ENCODE data around the gene STUB1.
A peak's percentile ranks its signal among the peaks of the same experiment; 100 is the strongest.
"Not testable (repeated sequence)": the region's sequence is repeated elsewhere in the genome, so short reads cannot be mapped to it uniquely, and the experiment has no call there.

STUB1 gene

DNA sequence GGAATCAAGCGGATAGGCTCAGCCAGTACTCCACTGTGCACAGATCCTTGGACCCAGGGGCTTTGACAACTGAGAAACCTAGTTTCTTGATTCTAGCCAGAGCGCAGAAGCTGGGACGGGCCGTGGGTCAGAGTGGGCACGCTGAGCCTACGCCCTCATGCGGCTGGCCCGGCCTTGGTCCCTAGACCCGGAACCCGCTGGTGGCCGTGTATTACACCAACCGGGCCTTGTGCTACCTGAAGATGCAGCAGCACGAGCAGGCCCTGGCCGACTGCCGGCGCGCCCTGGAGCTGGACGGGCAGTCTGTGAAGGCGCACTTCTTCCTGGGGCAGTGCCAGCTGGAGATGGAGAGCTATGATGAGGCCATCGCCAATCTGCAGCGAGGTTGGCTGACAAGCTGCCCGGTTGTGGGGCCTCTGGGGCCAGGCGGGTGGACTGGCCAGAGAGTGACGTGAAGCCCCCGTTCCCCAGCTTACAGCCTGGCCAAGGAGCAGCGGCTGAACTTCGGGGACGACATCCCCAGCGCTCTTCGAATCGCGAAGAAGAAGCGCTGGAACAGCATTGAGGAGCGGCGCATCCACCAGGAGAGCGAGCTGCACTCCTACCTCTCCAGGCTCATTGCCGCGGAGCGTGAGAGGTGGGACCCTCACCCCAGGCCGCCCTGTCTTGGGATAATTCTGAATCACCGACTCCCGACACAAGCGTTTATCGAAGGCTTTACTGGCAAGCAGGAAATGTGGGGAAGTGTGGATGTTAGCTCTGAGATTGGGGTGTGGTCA lies 946 bp downstream of the STUB1 start:
- DNase-seq, result no peak

DNA sequence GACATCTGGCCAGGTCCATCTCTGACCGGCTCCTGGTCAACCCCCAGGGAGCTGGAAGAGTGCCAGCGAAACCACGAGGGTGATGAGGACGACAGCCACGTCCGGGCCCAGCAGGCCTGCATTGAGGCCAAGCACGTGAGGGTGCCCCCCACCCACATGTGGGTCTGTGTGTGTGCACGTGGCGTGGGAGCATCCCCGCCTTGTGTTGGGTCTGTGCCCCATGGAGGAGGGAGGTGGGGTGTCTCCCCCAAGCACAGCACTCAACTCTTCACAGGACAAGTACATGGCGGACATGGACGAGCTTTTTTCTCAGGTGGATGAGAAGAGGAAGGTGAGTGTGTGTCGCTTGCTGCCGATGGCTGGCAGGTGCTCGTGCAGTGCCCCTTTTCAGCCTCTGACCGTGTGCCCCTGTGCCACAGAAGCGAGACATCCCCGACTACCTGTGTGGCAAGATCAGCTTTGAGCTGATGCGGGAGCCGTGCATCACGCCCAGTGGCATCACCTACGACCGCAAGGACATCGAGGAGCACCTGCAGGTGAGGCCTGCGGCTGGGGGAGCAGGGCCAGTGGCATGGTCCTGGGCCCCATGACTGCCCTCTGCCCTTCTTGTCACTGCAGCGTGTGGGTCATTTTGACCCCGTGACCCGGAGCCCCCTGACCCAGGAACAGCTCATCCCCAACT lies 1.7 kb downstream of the STUB1 start:
- DNase-seq, result no peak

DNA sequence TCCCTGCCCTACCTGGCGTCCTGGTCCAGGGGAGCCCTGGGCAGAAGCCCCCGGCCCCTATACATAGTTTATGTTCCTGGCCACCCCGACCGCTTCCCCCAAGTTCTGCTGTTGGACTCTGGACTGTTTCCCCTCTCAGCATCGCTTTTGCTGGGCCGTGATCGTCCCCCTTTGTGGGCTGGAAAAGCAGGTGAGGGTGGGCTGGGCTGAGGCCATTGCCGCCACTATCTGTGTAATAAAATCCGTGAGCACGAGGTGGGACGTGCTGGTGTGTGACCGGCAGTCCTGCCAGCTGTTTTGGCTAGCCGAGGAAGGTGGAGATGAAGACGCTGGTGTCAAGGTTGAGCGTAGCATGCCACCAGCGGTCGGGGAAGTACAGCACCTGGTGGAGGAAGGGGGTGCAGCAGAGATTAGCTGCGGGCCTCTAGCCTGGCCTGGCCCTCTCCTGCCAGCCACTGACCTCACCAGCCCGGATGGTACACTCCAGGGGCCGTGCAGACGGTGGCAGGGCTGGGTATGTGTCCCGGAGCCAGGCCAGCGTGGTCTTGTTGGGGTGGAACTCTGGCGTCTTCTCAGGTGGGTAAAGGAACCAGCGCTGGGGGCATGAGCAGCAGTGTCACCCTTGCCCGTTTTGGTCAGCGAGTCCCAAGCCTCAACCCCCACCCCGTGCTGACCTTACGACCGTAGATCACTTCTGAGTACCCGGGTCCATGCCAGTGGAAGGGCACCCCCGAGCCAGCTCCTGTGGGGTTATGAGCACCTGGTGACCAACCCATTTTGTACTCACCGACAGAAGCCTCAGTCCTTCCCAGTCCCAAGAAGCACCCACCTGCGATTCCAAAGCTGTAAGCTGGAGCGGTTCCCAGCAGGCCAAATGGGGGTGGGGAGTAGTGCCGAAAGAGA lies 2.5 kb downstream of the STUB1 start:
- DNase-seq, result no peak

DNA sequence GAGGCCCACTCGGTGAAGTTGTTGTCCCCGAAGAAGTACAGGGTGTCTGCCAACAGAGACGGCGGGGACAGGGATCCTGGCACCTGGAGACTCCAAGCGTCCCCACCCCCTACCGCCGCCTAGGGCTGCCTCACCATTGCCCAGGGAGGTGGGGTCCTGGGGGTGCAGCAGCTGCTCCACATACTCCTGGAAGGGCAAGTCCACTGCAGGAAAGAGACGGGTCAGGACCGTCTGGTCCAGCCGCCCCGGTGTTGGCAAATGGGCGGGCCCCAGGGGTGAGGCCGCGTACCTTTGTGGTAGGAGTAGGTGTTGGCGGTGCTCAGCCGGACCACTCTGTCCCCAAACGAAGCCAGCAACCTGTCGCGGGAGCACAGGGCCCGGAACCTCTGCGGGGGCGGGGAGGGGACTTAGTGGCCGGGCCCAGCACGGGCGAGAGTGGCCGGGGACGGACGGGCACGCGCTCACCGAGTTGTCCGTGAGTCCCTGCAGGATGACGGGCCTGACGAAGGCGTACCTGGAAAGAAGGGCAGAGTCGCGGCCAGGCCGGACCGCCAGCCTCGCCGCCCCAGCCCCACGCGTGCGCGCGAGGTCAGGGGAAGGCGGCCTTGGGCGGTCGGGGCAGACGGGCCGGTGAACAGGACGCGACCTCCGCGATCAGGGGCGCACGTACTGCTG lies 3.3 kb downstream of the STUB1 start:
- no peak for DNase-seq

DNA sequence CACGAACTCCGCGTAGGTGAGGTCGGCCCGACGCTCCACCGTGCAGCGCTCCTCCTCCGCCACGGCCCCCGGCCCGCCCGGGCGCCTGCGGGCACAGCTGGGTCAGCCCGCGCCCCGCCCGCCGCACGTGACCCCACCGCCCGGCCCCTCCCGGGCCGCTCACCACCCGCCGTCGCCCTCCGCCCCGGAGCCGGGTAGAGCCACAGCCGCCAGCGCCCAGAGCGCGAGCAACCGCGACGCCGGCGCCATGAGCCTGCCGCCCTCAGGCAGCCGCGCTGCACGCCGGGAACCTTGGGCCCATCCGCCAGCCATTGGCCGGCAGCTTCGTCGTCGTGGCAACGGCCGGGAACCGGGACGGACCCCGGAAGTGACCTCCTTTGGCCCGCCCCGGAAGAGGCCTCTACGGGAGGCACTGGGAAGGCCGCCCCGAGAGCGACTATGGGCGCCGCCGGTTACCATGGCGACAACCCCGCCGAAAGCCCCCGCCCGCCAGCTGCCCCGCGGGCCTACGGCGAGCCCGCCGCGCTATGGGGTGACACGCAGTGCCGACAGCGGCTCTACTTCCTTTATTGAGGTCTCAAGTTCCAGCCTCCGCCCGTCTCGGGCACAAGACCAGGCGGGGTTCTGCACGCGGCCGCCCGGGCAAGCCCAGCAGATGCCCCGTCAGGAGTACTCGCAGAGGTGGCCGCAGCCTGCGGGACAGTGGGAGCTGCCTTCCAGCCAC lies 4.0 kb downstream of the STUB1 start, which contains the start of gene JMJD8:
Gene JMJD8 (minus strand): TSS at position 264 of the 724 bp plus-strand sequence. CDS start 15 bp downstream, at position 249.
- DNase-seq, result peak; percentile 93

DNA sequence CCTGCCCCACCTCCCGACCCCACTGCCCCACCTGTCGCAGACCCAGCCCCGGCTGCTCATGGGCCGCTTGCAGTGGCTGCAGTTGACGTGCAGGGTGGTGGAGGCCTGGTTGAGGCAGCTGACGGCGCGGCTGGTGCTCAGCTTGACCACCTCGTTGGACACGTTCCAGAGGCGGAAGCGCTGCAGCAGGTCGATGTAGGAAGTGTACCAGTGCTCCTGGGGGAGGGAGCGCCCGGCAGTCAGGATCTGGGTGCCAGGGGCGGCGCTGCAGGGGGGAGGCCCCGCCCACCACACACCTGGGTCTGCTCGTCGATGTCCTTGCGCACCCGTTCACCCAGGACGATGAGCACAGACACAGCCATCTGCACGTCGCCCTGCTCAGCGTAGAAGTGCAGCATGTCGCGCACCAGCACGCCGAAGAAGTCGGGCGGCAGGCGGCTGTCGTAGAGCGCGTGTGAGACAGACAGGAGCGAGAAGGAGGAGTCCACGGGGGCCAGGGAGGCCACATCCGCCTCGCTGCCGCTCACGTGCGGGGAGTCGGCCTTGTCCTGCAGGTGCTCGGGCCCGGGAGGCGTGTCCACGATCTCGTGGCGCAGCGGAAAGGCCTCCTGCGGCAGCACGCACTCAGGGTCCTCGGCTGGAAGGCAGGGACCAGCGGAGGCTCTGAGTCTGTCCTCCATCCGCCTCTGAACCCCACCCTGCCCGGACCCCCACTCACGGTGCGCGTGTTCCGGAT lies 4.9 kb downstream of the STUB1 start:
- DNase-seq, result peak; percentile 87

DNA sequence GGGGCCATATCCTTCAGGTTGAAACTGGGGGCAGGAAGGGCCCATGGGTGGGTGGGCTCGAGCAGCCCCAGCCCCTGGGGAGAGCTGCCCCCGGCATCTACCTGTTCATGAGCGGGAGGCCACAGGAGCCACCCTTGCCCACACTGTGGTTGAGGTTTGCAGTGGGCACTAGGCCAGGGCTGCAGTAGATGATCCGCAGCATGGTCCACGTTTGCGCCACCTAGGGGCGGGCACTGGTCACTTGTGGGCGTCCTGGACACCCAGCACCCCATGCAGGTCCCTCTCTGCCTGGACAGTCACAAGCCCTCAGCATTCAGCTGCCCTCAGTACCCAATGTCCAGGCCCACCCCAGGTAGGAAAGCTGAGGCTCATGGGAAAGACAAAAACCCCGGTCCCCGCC lies 5.8 kb downstream of the STUB1 start:
- no peak for DNase-seq

DNA sequence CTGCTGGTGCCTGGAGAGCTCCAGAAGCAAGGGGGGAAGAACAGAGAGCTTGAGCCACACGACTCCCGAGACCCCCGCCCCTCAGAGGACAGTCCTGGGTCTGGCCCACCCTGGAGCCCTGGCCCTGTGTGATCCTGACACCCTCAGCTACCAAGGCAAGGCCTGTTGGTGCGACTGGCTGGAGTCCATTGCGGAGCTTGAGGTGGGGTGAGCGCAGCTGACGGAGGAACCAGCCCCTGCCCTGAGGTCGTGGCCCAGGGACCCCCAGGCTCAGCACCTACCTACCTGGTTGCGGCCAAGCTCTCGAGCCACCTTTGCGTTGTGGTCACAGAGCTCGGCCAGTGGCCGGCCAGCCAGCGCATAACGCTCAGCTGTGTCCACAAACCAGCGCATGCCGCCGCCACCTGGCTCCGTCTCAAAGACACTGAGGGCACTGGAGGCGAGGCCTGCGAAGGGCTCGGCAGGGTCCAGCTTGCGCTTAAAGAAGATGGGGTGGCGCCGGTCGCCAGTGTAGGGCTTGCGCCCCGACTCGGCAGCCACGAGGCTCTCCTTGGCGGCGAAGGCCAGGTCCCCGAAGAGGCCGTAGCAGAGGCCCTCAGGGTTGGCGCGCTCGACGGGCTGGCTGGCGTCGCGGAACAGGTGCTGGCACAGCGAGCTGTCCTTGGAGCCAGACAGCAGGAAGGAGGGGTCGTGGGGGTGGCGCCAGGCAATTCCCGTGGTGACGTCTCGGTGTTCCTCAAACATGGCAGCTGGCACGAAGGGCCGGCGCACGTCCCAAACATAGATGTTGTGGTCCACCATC lies 6.5 kb downstream of the STUB1 start:
- no peak for DNase-seq

DNA sequence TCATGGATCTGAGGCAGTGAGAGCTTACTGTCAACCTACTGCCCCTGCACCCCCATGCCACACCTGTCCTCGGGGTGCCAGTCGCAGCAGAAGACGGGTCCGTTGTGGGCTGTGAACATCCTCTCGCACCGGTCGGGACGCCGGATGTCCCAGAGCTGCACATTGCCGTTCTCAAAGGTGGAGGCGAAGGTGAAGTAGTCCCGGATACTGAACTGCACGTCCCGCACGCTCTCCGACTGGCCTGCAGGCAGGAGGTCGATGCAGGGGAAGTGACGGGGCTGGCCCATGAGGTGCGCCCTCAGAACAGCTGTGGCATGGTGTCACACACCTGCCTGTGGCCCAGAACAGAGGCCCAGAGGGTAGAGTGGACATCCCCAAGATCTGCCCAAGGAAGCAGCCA lies 7.3 kb downstream of the STUB1 start:
- no peak for DNase-seq

DNA sequence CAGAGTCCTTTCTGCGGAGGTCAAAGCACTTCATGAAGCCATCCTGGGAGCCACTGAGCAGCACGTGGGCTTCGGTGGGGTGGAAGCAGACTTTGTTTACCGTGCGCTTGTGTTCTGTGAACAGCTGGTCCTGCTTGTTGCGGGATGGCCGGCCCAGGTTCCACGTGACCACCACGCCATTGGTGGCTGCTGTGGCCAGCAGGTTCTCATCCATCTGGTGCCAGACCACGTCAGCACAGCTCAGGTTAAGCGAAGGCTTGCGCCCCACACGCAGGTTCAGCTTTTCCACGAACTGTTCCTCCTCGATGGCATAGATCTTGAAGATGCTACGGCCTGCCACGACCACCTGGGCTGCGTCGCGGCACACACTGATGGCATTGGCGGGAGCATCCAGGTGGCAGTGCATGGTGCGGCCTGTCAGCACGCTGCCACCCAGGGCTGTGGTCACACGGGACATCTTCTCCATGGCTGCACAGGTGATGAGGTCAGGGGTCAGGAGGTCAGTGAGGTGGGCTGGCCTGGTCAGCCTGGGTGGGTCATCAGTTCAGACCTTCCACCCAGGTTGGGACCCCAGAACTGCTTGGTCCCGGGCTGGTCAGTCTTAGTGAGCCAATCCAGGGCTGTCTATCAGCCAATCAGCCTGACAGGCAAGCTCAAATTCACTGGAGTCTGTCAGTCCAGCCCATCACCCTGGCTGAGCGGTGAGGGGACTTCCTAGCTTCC lies 9.1 kb downstream of the STUB1 start:
- DNase-seq, result no peak

DNA sequence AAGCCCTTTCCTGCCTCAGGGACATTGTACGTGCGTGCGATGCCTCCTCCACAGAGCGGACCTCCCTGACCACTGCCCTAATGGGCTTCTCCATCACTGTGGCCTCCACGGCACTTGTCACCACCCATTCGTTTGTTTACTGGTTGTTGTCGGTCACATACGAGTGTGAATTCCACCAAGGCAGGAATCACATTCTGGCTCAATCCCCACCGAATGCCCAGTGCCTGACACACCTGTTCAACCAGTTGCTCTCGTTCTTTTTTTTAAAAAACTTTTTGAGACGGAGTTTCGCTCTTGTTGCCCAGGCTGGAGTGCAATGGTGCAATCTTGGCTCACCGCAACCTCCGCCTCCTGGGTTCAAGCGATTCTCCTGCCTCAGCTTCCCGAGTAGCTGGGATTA lies 11.0 kb downstream of the STUB1 start:
- DNase-seq, result not testable (repeated sequence)

DNA sequence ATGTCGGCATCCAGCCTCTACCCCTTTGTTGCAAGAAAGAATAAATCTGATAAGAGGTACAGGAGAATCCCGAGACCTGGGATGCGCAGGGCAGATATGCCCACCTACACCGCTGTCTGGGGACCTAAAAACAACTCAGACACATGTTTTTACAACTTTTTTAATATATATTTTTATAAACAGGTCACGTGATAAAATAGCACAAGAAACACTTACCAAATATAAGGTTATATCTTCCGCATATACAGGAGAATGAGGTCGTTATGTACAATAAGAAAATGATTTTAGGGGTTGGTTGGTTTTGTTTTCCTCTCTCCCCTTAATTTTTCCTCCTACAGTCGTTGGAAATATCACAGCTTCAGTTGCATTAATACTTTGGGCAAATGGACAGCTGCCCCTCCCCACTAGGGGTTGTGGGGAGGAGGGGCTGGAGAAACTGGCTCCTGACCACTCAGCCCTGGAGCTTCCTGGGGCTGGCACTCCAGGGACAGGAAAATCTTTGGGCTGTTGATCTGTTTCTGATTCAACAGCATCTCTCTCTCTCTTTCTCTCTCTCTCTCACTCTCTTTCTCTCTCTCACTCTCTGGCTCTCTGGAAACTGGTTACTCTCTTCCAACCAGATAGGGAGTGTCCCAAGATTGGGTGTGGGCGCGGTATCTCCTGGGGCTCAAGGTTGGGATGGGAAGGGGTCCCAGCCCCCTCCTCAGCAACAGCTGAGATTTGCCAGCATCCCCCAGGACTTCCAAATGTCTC lies 12.3 kb downstream of the STUB1 start:
- DNase-seq, result no peak

DNA sequence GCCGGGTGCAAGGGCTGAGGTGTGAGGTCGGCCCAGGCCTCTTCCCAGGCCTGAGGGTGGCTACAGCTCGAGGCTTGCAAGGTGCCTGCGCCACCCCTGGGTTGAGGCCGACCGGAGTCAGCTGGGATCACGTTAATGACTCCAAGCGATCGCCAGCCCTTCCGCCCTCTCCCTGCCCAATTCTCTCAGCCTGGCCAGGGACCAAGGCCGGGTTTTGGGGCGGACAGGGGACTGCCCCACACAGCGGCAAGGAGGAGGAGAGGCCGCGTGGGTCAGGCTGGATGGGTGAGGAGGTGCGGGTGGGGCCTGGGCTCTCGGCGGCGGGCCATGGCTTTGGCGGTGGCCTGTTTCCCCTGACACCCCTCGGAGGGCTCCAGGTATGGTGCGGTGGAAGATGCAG lies 13.2 kb downstream of the STUB1 start:
- no peak for DNase-seq

DNA sequence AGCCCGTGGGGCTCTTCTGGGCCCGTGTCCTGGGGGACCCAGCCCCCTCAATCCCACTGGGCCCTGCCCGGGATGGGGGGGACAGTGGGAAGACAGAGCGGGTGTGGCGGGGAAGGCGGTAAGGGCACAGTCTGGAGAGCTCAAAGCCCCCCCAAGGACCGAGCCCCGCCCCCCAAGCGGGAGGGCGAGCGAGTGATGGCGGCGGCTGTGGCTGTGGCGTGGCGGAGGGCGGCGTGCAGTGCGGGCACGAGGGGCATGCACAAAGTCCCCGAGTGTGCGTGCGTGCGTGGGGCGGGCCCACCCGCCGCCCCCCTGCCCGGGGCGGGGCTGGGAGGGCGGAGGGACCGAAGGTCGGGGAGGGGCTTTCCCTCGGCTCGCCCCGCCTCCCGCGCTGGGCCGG lies 13.6 kb downstream of the STUB1 start:
- no peak for DNase-seq

DNA sequence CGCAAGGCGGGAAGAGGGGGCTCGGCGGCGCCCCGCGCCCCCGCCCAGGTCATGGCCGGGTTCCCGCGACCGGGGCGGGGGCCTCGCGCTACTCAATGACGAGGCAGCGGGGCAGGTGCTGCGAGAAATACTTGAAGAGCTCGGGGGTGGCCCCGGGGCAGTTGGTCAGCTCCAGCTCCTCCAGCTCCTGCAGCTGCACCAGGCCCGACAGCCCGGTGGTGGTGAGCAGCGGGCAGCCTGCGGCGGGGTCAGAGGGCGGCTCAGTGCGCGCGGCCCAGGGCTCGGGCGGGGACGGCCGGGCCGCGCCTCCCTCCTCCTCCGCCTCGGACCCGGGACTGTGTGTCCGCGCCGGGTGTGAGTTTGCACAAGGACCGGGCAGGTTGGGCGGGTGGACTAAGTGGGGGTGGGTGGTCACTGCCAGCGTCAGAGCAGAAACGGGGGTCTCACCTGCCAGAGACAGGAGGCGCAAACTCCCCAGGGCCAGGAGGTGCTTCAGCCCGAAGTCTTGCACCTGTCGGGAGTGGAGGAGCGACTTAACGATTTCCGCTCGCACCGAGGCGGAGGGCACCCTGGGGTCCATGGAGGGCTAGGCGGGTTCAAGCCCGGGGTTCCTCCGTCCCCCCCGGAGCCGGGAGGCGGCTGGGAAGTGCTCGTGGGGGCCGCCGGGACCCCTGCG lies 14.1 kb downstream of the STUB1 start:
- DNase-seq, result no peak

DNA sequence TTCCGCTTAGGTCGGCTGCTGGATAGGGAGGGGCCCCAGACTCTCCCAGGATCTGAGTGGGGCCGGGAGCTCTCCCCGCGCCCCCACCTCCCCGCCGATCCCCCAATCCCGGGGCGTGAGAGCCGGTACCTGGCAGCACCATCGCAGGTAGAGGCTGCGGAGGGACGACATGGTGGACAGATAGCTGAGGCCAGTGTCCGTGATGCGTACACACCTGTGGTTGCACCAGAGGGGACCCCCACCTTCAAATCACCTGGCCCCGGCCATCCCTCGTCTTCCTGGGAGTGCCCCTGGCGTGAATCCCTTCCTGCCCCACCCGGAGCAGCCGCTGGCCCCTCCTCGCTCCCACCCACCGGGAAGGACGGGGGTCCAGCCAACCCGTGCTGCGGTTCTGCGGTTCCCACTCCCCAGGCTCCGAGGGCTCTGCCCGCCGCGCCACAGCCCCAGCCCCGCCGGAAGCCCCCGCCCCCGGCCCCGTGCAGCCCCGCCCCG lies 14.7 kb downstream of the STUB1 start:
- no peak for DNase-seq

DNA sequence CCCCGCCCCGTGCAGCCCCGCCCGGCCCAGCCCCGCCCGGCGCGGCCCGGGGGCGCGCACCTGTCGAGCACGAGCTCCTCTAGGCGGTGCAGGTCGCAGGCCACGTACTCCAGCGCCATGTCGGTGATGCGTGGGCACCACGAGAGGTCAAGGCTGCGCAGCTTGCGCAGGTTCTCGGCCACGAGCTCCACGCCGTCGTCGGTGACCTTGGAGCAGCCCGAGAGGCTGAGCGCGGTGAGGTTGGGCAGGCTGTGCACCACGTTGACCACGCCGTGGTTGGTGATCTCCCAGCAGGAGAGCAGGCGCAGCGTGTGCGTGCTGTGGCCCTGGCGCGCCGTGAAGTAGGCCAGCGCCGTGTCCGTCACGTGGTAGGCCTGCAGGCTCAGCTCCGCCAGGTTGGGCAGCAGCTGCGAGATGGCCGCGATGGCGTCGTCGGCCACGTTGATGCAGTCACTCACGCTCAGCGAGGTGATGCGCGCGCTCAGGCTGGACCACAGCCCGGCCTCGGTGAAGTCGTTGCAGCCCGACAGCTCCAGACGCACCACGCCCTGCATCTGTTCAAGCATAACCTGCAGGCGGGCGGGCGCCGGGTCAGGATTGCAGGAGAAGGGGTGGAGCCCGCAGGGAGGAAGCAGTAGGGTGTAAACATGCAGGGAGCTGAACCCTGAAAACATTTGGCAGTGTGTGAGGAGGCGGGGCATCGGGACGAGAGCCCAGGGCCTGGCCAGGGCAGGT lies 15.3 kb downstream of the STUB1 start:
- DNase-seq, result peak; percentile 97

All from NCI-H2171 treated with DMSO at 0.1 percent for 48 hours (cell line).